Measurements from ENCODE around the gene CSRNP3.

Gene CSRNP3

GRCh38 chr2:165716091-165716490 lies 246.6 kb downstream of the CSRNP3 start:
- FAIRE-seq (no peak), DNase-seq (ENCODE audit: insufficient read length, low spot score) (no peak)
- no peak for TF ChIP-seq SPI1 (IDR thresholded peaks at IDR 0.05; ENCODE audit: low read depth, low read length)
- TF ChIP-seq TAF1 (IDR thresholded peaks at IDR 0.05; ENCODE audit: low read depth, low read length) = no peak
- TF ChIP-seq POLR2AphosphoS5 (IDR thresholded peaks at IDR 0.05; ENCODE audit: low read depth, low read length) = no peak
- TF ChIP-seq POU2F2 (IDR thresholded peaks at IDR 0.05; ENCODE audit: low read depth, low read length) = no peak
- no peak for TF ChIP-seq POLR2A (IDR thresholded peaks at IDR 0.05; ENCODE audit: low read depth, low read length)
- no peak for TF ChIP-seq PAX5 (IDR thresholded peaks at IDR 0.05; ENCODE audit: insufficient read depth, low read length, severe bottlenecking)

- DNase-seq (ENCODE audit: insufficient read length, low spot score) (no peak), FAIRE-seq (no peak)
- no peak for TF ChIP-seq POLR2A (IDR thresholded peaks at IDR 0.05; ENCODE audit: low read depth, low read length)
- no peak for TF ChIP-seq SPI1 (IDR thresholded peaks at IDR 0.05; ENCODE audit: low read depth, low read length)
- no peak for TF ChIP-seq TAF1 (IDR thresholded peaks at IDR 0.05; ENCODE audit: low read depth, low read length)
- TF ChIP-seq POLR2AphosphoS5 (IDR thresholded peaks at IDR 0.05; ENCODE audit: low read depth, low read length) = no peak
- no peak for TF ChIP-seq PAX5 (IDR thresholded peaks at IDR 0.05; ENCODE audit: insufficient read depth, low read length, severe bottlenecking)
- no peak for TF ChIP-seq POU2F2 (IDR thresholded peaks at IDR 0.05; ENCODE audit: low read depth, low read length)
These were observed 249.2 kb downstream of the CSRNP3 start for GRCh38 chr2:165718610-165719210.

GRCh38 chr2:165720511-165720910 lies 251.0 kb downstream of the CSRNP3 start:
- TF ChIP-seq POLR2A (IDR thresholded peaks at IDR 0.05; ENCODE audit: low read depth, low read length) (no peak), SPI1 (IDR thresholded peaks at IDR 0.05; ENCODE audit: low read depth, low read length) (no peak)
- no peak for FAIRE-seq
- no peak for DNase-seq (ENCODE audit: insufficient read length, low spot score)

- TF ChIP-seq TAF1 (IDR thresholded peaks at IDR 0.05; ENCODE audit: low read depth, low read length) = no peak
- no peak for TF ChIP-seq PAX5 (IDR thresholded peaks at IDR 0.05; ENCODE audit: insufficient read depth, low read length, severe bottlenecking)
- no peak for TF ChIP-seq POLR2A (IDR thresholded peaks at IDR 0.05; ENCODE audit: low read depth, low read length)
- TF ChIP-seq POLR2AphosphoS5 (IDR thresholded peaks at IDR 0.05; ENCODE audit: low read depth, low read length) = no peak
- TF ChIP-seq POU2F2 (IDR thresholded peaks at IDR 0.05; ENCODE audit: low read depth, low read length) = no peak
- TF ChIP-seq SPI1 (IDR thresholded peaks at IDR 0.05; ENCODE audit: low read depth, low read length) = no peak
- DNase-seq (ENCODE audit: insufficient read length, low spot score) = no peak
- no peak for FAIRE-seq
These were observed 255.9 kb downstream of the CSRNP3 start for GRCh38 chr2:165725421-165725820.

All from GM12891 (cell line).